Activated CD4-positive, alpha-beta T cell treated with anti-CD3 and anti-CD28 coated beads for 4 hours (primary cell): ENCODE data around the gene ADNP.
"Not testable (repeated sequence)": the region's sequence is repeated elsewhere in the genome, so short reads cannot be mapped to it uniquely, and the experiment has no call there.

Experiments used
- DNase-seq, 2 donors: peaks; one replicate each; pipeline ENCODE4 v3.0.0-alpha.2; 2020

Gene ADNP

DNA sequence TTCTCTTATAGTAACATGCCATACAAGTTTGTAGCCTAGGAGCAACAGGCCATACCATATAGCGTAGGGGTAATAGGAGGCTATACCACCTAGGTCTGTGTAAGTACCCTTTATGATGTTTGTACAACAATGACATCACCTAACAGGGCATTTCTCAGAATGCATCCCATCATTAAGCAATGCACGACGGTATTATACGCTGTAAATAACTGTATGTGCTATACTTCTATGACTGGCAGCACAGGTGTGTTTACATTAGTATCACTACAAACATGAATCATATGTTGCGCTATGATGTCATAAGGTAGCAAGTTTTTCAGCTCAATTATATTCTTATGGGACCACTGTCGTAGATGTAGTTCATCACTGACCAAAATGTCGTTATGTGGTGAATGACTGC, 31.0 kb downstream of the ADNP start:
- no peak for DNase-seq

DNA sequence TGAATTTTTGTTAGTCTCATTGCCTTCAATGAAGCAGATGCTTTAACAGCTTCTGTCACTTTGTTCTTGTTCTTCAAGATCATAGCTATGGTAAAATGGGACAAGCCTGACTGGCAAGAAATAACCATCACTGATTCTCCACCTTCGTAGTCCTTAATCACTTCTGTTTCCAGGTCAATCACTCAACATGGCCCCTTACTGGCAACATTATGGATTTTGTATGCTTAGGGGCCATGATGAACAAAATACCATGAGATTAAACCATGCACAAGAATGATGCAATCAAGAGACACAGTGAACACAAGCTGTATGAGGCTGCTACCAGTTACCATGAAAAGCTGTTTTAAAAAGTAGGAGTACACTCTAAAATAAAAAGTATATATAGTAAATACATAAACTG, 32.8 kb downstream of the ADNP start:
- no peak for DNase-seq

DNA sequence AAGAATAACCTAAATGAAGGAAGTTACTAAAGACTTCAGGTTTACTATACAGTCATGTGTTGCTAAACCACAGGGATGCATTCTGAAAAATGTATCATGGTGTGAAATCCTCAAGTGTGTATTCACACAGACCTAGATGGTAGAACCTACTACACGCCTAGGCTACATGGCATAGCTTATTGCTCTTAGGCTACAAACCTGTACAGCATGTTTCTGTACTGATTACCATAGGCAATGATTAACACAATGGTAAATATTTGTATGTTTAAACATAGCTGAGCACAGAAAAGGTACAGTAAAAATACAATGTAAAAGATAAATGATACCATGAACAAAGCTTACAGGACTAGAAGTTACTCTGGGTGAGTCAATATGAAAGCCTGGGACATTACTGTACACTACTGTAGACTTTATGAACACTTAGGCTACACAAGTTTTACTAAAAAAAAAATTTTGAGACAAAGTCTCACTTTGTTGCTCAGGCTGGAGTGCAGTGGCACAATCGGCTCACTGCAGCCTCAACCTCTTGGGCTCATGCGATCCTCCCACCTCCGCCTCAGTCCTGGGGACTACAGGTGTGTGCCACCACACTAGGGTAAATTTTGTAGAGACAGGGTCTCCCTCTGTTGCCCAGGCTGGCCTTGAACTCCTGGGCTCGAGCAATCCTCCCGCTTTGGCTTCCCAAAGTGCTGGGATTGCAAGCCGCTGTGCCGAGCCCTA, 36.0 kb downstream of the ADNP start:
- no peak for DNase-seq

DNA sequence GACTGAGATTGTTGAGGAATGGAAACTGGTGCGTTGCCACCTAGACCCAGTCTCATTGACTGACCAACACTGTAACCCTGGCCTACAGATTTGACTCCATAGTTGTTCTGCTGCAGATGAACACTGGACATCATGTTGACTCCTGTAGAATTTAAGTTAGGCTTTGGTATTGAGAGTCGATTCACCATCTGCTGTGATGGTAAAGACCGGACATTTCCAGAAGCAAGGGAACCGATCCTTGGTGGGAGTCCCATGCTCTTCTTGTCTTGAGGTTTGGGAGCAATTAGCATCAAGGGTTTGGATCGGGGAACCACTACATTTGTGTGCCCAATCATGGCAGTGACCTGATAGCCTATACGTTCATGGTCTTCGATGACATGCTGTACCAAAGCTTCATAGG, 37.6 kb downstream of the ADNP start:
- DNase-seq: no peak

DNA sequence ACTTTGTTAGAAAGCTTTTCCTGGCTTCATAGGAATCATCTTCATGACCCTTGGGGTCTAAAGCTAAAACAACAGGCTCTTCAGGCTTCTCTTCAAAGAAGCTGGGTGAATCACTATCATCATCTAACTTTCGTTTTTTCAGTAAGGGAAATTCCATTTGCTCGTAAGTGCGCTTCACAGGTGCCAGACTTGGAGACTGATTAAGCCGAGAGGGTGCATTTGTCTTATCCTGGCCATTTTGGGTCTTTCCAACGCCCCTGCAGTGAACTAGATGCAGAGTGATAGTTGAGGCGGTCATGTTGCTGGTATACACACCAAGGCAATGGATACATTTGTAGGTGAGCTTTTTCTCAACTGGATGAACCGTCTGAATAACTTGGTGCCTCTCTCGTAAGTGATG, 38.8 kb downstream of the ADNP start:
- no peak for DNase-seq

DNA sequence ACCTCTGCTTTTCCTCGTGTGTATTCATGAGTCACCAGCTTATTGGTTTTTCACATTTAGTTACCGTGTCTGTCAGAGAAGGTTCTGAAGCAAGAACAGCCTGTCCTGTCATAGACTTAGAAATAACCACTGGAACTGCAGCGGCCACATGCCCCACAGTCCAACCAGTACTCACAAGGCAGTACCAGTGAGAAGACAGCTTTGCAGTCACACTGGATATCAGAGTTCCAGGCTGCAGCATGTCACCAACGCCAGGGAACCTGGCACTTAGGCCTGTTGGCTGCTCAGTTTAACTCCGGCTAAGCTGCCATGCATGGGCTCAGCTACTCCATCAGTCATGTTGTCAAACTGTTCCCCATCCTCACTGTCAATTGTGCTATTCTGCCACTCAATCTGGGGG, 40.1 kb downstream of the ADNP start:
- DNase-seq: no peak

DNA sequence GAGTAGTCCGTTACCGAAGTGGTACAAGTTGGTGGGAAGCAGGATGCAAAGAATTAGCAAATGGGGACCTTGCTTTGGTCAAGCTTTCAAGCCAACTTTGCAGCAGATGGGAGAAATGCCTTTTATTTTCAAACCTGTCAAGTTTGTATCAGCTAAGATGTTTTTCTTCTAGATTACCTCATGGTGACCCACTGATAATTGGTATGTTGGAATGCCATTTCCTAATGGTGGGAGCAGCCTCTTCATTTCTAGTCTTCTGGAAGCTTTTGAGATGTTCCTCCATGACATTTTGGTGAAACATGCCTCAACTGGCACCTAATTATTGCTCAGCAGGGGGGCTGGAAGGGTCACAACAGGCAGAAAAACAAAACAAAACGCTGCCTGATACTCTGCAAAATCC, 43.7 kb downstream of the ADNP start:
- DNase-seq: no peak

DNA sequence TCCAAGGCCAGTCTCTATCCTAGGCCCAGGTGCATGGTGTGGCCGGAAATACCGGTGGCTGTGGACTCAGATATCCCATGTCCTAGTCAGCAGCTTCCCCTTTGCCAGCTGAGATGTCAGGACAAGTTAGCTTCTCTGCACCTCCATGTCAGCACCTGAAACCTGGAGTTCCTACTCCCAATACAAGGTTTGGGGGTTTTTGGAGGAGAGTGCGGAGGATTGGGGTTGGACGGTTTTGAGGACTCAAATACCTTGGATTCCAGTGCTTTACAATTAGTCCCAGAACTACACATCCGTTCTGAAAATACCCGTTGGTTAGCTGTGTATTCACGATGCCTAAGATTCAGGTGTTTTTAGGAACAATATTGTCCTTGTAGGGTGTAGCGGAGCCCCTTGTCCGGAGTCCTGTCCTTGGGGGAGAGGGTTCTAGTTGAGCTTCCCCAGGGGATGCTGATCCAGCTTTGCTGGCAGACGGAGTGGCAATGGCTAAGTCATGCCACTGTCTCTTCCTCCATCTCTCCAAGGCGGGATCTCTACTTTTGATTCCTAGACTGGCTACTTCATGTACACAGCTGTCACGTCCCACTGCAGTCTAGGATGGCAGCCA, 45.0 kb downstream of the ADNP start:
- DNase-seq: no peak

DNA sequence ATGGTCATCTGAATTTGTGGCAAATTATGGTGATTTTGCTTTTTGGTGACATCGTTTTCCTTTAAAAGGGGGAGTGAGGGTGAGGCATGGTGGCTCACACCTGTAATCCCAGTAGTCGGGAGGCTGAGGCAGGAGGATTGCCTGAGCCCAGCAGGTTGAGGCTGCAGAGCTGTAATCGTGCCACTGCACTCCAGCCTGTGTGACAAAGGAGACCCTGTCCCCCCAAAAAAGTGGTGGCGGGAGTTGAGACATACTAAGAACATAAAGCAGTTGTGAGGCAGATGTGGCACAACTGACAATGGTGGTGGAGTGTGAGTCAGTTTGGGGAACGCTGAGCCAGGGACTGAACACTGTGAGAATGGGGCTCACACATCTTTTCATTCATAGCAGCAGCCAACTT, 45.5 kb downstream of the ADNP start:
- DNase-seq: no peak

DNA sequence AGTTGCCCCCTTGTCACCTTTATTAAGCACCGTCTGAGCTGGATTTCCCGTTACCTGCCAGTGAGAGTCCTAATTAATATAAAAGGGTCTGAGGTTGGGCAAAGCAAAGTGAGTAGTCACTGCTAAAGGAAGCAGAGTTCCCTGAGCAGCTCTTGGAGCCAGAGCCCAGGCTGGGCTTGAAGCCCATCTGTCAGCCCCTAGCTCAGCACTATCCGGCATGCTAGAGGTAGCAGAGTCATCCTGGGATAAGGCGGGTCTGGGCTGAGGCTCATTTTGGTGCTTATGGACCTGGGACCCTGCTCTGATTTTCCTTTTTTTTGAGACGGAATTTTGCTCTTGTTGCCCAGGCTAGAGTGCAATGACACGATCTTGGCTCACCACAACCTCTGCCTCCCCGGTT, 46.2 kb downstream of the ADNP start:
- no peak for DNase-seq

DNA sequence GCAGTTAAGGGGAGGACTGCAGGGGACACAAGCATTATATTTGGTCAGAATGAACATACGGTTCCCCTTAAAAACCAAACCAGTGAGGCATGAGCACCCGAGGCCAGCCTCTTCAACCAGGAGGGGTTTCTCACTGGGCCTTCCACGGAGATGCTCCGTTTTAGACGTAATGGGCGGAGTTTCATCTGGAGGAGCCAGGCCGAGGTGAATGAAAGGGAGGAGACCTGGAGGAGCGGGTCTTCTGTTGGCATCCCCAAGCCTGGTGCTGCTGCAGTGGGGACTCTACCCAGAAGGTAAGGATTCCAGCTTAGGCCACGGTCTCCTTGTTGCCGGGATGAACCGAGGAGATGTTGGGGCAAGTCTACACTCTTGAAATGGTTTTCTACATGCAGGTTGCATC, 47.4 kb downstream of the ADNP start:
- no peak for DNase-seq

DNA sequence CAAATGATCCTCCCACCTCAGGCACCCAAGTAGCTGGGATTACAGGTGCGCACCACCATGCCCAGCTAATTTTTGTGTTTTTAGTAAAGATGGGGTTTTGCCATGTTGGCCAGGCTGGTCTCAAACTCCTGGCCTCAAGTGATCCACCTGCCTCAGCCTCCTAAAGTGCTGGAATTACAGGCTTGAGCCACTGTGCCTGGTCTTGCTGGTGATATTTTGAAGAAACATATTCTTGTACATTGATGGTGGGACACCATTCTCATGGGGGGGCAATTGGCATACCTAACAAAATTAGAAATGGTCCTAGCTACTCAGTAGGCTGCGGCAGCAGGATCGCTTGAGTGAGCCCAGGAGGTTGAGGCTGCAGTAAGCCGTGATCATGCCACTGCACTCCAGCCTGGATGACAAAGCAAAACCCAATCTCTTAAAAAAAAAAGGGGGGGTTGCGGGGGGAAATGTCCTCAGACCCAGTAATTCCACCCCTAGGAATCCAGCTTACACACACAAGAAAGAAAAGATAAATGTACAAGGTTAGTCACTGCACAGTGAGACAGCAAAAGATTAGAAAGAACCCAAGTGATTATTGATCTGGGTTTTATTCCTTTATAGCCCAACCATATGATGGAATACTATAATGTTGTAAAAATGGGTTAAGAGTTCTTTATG, 49.3 kb downstream of the ADNP start:
- DNase-seq: not testable (repeated sequence)

DNA sequence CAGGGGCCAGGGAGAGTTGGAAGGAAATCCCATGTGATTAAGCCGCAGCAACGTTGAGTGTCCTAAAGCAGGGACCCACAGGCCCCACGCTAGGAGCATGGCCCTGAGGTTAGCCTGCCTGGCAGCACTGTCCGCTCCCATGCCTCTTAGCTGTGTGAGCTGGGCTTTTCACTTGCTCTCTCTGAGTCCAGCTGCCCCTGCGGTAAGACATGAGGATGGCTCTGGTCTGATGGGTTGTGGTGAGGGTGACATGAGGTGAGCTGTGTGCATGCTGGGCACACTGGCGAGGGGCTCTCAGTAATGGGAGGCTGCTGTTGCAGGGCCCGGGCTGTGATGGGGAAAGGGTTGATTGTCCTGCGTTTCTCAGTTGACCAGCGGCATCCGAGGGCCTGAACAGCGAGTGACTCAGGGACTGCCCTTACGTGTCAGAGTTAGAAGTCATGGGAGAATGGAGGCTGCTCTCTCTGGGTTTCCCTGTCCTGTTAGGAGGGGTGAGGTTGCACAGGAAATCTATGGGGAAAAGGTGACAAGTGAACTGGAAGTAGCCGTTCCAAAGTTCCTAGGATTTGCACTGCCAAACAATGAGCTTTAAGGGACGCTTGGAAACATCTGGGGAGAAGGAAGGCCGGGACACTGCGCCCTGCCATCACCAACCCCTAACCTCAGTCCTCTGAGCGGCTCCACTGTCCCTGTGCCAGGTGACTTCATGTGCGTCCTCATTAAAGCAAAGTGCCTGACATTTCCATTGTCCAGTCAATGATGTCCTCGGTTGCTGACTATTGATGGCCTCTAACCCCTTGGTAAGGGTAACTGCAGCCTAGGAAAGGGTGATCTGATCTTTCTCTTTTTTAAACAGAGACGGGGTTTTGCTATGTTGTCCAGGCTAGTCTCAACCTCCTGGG, 51.3 kb downstream of the ADNP start:
- DNase-seq: no peak

DNA sequence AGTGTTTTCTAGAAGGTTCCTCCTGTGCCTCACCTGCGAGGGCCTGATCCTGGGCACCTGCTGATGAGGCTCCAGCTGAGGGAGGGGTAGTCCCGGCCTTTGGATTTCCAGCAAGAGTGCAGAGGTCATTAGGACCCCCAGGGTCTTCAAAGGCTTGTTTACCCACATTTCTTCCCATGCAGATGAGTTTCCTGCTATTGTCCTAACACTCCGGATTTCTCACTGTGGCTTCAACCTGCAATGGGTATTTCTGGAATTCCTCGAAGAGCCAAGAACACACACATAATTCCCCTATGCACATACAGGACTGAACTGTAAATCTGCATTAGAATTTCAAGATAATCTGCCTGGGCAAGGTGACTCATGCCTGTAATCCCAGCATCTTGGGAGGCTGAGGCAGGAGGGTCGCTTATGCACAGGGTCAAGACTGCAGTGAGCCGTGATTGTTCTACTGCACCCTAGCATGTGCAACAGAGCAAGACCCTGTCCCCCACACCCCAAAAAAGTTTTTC, 53.9 kb downstream of the ADNP start:
- no peak for DNase-seq

DNA sequence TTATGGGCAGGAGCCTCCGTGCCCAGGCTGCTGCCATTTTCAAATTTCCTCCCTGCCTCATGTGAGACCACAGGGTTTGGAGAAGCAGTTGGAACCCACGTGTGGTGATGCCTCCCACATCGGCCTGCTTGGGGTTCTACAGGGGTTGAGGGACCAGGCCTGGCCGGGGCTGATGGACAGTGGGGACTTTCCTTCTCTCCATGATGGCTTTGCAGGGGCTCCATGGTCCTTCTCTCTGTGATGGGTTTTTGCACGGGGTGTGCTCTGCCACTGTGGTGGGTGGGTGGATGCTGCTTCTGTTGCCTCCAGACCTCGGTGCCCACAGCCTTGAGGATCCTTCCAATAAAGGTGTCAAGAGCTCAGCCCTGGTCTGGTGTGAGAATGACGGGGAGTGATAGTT, 54.4 kb downstream of the ADNP start:
- no peak for DNase-seq

DNA sequence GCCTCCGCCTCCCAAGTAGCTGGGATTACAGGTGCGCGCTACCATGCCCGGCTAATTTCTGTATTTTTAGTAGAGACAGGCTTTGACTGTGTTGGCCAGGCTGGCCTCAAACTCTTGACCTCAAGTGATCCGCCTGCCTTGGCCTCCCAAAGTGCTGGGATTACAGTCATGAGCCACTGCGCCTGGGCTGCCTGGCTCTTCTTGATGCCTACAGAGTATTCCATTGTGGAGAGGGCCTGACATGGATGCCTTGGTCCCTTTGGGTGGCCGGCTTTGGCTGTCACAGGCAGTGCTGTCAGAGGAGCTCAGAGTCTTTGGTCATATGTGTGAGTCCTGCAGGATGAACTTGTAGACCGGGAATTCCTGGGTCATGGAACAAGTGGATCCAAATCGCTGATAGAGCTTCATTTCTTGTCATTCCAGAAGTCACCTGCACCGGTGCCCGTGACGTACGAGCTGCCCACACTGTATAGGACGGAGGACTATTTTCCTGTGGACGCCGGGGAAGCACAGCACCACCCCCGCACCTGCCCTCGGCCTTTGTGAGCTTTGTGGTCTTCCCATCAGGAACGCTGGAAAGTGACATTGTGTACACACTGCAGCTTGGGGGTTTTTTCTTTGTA, 55.1 kb downstream of the ADNP start:
- no peak for DNase-seq

DNA sequence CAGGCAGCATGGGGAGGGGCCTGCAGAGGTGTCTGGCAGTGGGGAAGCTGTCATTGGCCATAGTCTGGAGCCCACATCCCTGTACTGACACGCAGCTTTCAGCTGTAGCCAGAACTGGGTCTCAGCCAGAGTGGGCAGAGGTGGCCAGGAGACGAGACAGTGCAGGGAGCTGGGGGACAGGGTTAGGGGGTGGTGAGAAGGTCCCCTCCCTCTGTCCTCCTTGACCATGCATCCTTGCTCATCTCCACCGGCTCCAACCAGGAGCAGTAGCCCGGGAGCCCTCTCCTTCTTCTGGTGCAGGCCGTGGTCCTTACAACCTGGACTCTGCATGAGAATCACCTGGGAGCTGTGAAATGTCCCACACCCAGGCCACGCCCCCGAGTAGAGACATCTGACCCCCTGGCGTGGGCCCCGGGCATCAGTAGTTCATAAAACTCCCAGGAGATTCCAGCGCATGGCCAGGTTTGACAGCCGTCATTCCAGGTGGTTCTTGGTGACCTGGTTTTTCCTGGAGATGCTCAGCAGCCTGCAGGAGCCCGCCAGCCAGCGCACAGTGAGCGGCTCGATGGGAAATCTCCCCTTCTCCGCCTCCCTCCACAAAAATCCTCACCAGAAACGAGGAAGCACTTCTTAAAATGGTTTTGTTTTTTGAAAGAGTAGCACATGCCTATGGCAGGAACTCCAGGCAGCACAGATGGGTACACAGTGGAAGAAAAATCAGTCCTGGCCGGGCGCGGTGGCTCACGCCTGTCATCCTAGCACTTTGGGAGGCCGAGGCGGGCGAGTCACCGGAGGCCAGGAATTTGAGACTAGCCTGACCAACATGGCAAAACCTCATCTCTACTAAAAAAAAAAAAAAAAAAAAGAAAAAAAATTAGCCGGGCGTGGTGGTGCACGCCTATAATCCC, 56.2 kb downstream of the ADNP start:
- no peak for DNase-seq

DNA sequence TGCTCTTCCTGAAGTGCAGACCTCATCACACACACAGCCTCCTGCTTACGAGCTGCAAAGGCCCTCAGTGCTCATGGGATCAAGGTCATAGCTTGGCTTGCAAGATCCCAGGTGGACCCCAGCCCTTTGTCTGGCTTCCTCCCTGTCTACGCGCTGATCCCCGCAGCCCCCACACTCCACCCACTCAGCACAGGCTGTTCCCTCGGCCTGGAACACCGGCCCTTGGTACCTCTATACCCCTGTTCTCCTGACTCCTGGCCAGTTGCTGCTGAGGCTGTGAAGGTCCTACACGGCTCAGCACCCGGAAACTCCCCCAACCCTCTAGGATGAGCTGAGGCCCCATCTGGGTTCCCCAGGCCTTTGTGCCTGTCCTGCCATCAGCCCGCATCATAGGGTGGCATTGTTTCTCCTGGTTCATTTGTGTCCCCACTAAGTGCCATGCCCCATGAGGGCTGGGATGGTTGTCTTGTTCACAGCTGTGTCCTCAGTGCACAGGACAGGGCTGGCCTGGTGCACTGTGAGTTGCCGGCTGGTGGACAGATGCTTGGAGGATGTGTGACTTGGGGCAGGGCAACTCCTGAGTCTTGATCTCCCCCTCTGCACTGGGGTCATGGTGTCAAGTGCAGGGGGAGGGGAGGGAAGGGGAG, 57.0 kb downstream of the ADNP start:
- DNase-seq: no peak

DNA sequence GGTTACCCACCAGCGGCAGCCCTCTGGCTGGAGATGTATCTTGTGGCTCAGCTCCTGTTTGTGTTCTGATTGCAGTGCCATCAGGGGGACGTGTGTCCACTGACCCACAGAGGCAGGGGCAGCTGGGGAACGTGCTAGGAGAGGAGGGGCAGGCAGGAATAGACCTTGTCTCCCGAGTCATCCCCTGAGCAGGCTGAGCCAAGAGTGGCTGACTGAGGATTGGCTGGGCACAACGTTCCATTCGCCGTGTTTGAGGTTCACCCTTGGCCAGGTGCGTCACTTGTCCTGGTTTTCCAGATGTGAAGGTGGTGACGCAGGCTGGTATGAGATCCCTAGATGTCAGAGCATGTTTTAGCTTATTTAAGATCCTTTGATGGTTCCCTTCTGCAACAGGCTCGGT, 57.7 kb downstream of the ADNP start:
- DNase-seq: no peak

DNA sequence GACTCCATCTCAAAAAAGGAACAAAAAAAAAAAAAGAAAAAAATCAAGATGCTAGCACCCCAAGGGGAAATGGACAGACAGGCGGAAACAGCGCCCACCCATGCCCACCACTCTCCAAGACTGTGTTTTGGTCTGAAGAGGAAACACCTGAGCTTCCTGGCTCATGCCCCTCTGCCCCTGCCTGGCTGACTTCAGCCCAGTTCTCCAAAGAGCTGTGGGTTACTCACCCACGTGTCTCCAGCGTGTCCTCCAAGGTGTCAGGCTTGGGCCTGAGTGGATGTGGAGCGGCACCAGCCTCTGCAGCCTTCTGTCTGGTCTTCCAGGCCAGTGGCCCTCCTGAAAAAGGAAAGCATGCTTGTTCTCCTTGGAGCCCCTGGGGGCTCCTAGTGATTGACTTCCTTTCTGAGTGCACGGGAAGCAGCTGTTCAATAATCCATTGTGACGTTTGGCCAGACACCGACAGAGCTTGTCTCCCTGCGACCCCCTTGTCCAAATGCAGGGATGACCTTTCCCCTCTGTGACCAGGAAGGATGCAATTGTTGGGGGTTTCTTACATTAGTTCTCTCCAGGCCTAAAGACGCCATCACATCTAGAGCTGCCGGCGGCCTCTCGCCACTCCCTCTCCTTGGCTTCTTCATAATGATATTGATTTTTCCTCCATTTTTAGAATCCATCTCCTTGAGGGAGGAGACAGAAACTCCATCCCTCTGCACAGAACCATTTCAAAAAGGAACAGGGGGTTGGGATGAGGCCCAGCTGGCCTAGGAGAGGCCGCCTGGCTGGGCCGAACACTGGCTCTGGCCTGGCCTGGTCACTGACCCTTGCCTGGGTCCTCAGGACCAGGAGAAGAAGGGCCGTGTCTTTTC, 58.4 kb downstream of the ADNP start:
- DNase-seq: no peak
